Stimulated activated CD8-positive, alpha-beta memory T cell treated with anti-CD3 and anti-CD28 coated beads, Interleukin-12 subunit alpha, Interleukin-12 subunit beta, amount 100 ng/mL, for 4 hours (primary cell): ENCODE measurements around the gene VEPH1.

Experiments used
- DNase-seq: peaks from one replicate; pipeline ENCODE4 v3.0.0-alpha.2; 2020; ENCODE audit warnings: low read depth

The VEPH1 gene

GRCh38 chr3:157259825-157260224 is 243.4 kb downstream of the VEPH1 start:
- DNase-seq = no peak

- no peak for DNase-seq
Observed at GRCh38 chr3:157257101-157257500, 246.1 kb downstream of the VEPH1 start.

GRCh38 chr3:157255797-157256196 is 247.4 kb downstream of the VEPH1 start:
- no peak for DNase-seq

GRCh38 chr3:157251685-157252084 is 251.5 kb downstream of the VEPH1 start:
- DNase-seq = no peak

- no peak for DNase-seq
Observed at GRCh38 chr3:157249606-157250005, 253.6 kb downstream of the VEPH1 start.

GRCh38 chr3:157248590-157249422 is 254.4 kb downstream of the VEPH1 start:
- no peak for DNase-seq

GRCh38 chr3:157247391-157247790 is 255.8 kb downstream of the VEPH1 start:
- DNase-seq = no peak

- no peak for DNase-seq
Observed at GRCh38 chr3:157242836-157243235, 260.4 kb downstream of the VEPH1 start.

GRCh38 chr3:157241599-157241998 is 261.6 kb downstream of the VEPH1 start:
- no peak for DNase-seq

GRCh38 chr3:157240408-157240807 is 262.8 kb downstream of the VEPH1 start:
- DNase-seq = no peak

GRCh38 chr3:157239082-157239704 is 264.0 kb downstream of the VEPH1 start:
- DNase-seq = peak; percentile 19

- DNase-seq = no peak
Observed at GRCh38 chr3:157238457-157238856, 264.8 kb downstream of the VEPH1 start.

GRCh38 chr3:157237886-157238285 is 265.3 kb downstream of the VEPH1 start:
- DNase-seq = no peak

- DNase-seq = no peak
Observed at GRCh38 chr3:157235291-157235690, 267.9 kb downstream of the VEPH1 start.

- no peak for DNase-seq
Observed at GRCh38 chr3:157233923-157234322, 269.3 kb downstream of the VEPH1 start.

GRCh38 chr3:157232141-157232540 is 271.1 kb downstream of the VEPH1 start:
- no peak for DNase-seq

GRCh38 chr3:157231071-157231470 is 272.1 kb downstream of the VEPH1 start:
- DNase-seq = no peak

GRCh38 chr3:157226173-157226847 is 276.9 kb downstream of the VEPH1 start:
- DNase-seq = no peak

- DNase-seq = no peak
Observed at GRCh38 chr3:157225001-157225400, 278.2 kb downstream of the VEPH1 start.

- DNase-seq = no peak
Observed at GRCh38 chr3:157220883-157221282, 282.3 kb downstream of the VEPH1 start.

- DNase-seq = no peak
Observed at GRCh38 chr3:157220211-157220610, 283.0 kb downstream of the VEPH1 start.

- DNase-seq = no peak
Observed at GRCh38 chr3:157219215-157219614, 284.0 kb downstream of the VEPH1 start.
